BE2C (cell line): ENCODE results near the gene KRTAP29-1.
"Not testable (repeated sequence)": the region's sequence is repeated elsewhere in the genome, so short reads cannot be mapped to it uniquely, and the experiment has no call there.

Source experiments
- DNase-seq: peaks from one replicate; pipeline ENCODE4 v3.0.0-alpha.2; 2020
- H3K27me3 ChIP-seq: fragments of 250-450 bp; sonication (Bioruptor Pico); 2 replicates; pipeline ENCODE4 v1.5.1; 2020; ENCODE audit warnings: mild to moderate bottlenecking
- H3K36me3 ChIP-seq: fragments of 250-450 bp; sonication (Bioruptor Pico); 2 replicates; pipeline ENCODE4 v1.5.1; 2020; ENCODE audit warnings: mild to moderate bottlenecking
- H3K4me1 ChIP-seq: fragments of 250-450 bp; sonication (Bioruptor Pico); 2 replicates; pipeline ENCODE4 v1.5.1; 2020
- H3K4me3 ChIP-seq: 2 replicates; pipeline ENCODE4 v1.5.1; 2011; ENCODE audit warnings: low read depth, low read length
- H3K9me3 ChIP-seq: fragments of 250-450 bp; sonication (Bioruptor Pico); 2 replicates; pipeline ENCODE4 v1.5.1; 2020
- CTCF ChIP-seq: IDR thresholded peaks from 2 replicates; pipeline ENCODE4 v1.5.1; 2012; ENCODE audit warnings: mild to moderate bottlenecking, low read depth, low read length

The KRTAP29-1 gene

GRCh38 chr17:41265078-41265477 is 37.6 kb downstream of the KRTAP29-1 start, which contains the start of gene KRTAP9-6:
KRTAP9-6 (plus strand) TSS chr17:41265378; CDS start chr17:41265378, 0 bp downstream.
- DNase-seq: no peak
- H3K4me3 ChIP-seq: no peak within 1 kb of the TSS
- TF ChIP-seq CTCF: no peak
- H3K4me1 ChIP-seq: no peaks in the 10 kb centered on the region
- no peaks in the 10 kb centered on the region for H3K9me3 ChIP-seq
- H3K27me3 ChIP-seq: peaks cover 18% of the 10 kb centered on the region
- H3K36me3 ChIP-seq: no peaks in the 10 kb centered on the region

GRCh38 chr17:41264599-41264998 is 38.1 kb downstream of the KRTAP29-1 start:
- Histone ChIP-seq H3K9me3 (no peaks in the 10 kb centered on the region), H3K4me3 (no peak overlapping the region), H3K4me1 (no peaks in the 10 kb centered on the region), H3K27me3 (peaks cover 18% of the 10 kb centered on the region), H3K36me3 (no peaks in the 10 kb centered on the region)
- DNase-seq: no peak
- no peak for TF ChIP-seq CTCF

- no peak overlapping the region for H3K4me3 ChIP-seq
- no peaks in the 10 kb centered on the region for H3K9me3 ChIP-seq
- no peak for DNase-seq
- no peaks in the 10 kb centered on the region for H3K36me3 ChIP-seq
- H3K27me3 ChIP-seq: peaks cover 27% of the 10 kb centered on the region
- no peak for TF ChIP-seq CTCF
- H3K4me1 ChIP-seq: no peaks in the 10 kb centered on the region
These were observed 39.4 kb downstream of the KRTAP29-1 start for GRCh38 chr17:41263212-41263611.

GRCh38 chr17:41258406-41258805 is 44.2 kb downstream of the KRTAP29-1 start:
- Histone ChIP-seq H3K4me3 (no peak overlapping the region), H3K36me3 (no peaks in the 10 kb centered on the region), H3K4me1 (no peaks in the 10 kb centered on the region), H3K9me3 (no peaks in the 10 kb centered on the region), H3K27me3 (peaks cover 63% of the 10 kb centered on the region)
- DNase-seq: no peak
- no peak for TF ChIP-seq CTCF

- no peak for TF ChIP-seq CTCF
- no peaks in the 10 kb centered on the region for H3K36me3 ChIP-seq
- H3K4me1 ChIP-seq: no peaks in the 10 kb centered on the region
- no peaks in the 10 kb centered on the region for H3K9me3 ChIP-seq
- no peak overlapping the region for H3K4me3 ChIP-seq
- peaks cover 71% of the 10 kb centered on the region for H3K27me3 ChIP-seq
- no peak for DNase-seq
These were observed 46.4 kb downstream of the KRTAP29-1 start for GRCh38 chr17:41256291-41256685.

GRCh38 chr17:41255381-41256290 is 47.0 kb downstream of the KRTAP29-1 start, which contains the start of gene KRTAP9-9:
KRTAP9-9 (plus strand) TSS chr17:41255384.
- not testable (repeated sequence) for DNase-seq, H3K36me3 ChIP-seq, H3K4me3 ChIP-seq, H3K4me1 ChIP-seq, H3K9me3 ChIP-seq
- H3K27me3 ChIP-seq: peaks cover 75% of the 10 kb centered on the region
